HS-5 (cell line): ENCODE measurements around the gene TRABD2B.
"Not testable (repeated sequence)": the region's sequence is repeated elsewhere in the genome, so short reads cannot be mapped to it uniquely, and the experiment has no call there.

Experiments
- DNase-seq: peaks from one replicate; pipeline ENCODE4 v3.0.0-alpha.2; 2012; ENCODE audit warnings: low read depth

The TRABD2B gene

GRCh38 chr1:47965816-47966215, 31.4 kb downstream of the TRABD2B start:
- no peak for DNase-seq

- DNase-seq, result no peak
Observed at GRCh38 chr1:47964636-47965035, 32.5 kb downstream of the TRABD2B start.

DNA sequence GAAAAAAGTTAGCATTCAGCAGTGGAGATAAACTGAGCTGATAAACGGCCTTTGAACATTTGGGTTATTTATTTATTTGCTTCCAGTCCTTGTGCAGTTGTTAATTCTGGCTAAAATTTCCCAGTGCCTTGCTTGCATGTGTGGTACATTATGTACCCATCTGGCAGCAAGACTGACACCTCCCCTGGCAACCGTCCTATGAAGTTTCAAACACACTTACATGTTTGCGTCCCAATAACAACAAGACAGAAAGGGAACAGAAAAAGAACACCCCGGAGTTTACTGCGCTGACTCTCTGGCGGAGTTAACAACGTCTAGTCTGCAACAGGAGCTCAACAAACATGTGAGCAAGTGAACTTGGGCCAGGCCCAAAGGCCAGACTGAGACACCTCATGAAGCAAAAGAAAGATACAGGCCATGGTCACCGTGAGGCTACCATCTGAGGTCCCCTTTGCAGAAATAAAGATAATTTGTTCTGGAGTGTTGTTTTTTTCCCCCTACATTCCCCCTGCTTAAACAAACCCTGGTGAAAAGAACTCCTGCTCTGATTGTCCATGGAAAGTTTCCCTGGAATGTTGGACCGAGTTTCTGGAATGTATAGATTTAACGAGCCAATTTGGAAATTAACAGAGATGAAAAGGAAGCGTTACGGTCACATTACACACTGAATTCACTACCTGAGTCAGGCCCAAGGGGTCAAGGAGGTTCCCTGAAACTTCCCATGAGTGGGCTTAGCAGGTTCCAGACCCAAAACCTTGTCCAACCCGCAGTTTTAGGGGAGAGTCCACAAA, 33.4 kb downstream of the TRABD2B start:
- no peak for DNase-seq

DNA sequence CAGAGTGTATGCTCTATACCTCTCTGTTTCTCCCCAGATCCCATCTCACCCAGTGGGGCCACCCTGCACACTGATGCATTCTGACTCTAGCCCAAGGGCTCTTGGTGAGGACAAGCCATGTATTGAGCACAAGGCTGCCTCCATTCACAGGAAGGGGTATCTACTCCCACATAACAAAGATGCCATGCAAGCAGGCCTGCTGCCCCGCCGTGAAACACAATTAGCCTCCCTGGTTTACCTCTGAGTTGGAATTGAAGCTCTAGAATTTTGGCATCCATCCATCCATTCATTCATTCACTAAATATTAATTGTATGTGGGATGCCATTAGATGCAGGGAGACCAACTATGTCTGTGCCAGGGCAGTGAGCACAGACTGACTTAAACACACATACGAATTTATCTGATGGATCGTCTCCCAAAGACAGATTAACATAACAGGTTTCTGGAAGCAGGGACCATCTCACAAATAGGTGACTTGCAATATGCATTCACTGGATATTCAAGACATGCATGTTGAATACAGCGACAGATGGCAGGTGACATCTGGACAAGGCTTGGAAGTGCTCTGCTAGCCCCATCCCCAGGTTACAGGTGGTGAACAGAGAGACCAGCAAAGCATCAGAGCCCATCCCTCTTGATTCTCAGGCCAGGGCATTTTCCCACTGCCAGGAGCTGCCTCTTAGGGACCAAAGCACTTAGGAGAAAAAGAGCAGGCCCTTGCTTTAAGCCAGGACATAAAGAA, 34.3 kb downstream of the TRABD2B start:
- no peak for DNase-seq

DNA sequence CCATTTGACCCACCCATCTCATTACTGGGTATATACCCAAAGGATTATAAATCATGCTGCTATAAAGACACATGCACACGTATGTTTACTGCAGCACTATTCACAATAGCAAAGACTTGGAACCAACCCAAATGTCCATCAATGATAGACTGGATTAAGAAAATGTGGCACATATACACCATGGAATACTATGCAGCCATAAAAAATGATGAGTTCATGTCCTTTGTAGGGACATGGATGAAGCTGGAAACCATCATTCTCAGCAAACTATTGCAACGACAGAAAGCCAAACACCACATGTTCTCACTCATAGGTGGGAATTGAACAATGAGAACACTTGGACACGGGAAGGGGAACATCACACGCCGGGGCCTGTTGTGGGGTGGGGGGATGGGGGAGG, 35.4 kb downstream of the TRABD2B start:
- DNase-seq, result not testable (repeated sequence)

DNA sequence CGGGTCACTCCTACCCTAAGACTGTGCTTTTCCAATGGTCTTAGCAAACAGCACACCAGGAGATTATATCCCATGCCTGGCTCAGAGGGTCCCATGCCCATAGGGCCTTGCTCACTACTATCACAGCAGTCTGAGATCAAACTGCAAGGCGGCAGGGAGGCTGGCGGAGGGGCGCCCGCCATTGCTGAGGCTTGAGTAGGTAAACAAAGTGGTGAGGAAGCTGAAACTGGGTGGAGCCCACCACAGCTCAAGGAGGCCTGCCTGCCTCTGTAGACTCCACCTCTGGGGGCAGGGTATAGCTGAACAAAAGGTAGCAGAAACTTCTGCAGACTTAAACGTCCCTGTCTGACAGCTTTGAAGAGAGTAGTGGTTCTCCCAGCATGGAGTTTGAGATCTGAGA, 40.7 kb downstream of the TRABD2B start:
- not testable (repeated sequence) for DNase-seq

DNA sequence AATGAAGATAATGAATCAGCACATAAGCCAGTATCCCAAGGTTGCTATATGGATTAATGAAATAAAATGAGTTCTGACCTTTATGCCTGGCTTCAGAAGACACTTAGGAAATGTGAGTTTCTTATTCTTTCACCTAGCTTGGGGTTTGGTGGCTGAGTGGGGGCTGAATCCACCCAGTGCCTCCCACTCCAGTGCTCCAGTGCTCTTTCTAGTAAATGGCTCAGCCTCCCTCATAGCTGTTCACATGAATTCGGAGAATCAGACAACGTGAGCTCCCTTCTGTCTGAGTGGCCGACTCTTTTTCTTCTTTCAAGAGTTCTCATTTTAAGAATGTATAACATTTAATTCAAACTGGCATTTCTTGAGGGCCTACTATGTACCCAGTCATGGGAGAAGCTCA, 43.5 kb downstream of the TRABD2B start:
- no peak for DNase-seq

DNA sequence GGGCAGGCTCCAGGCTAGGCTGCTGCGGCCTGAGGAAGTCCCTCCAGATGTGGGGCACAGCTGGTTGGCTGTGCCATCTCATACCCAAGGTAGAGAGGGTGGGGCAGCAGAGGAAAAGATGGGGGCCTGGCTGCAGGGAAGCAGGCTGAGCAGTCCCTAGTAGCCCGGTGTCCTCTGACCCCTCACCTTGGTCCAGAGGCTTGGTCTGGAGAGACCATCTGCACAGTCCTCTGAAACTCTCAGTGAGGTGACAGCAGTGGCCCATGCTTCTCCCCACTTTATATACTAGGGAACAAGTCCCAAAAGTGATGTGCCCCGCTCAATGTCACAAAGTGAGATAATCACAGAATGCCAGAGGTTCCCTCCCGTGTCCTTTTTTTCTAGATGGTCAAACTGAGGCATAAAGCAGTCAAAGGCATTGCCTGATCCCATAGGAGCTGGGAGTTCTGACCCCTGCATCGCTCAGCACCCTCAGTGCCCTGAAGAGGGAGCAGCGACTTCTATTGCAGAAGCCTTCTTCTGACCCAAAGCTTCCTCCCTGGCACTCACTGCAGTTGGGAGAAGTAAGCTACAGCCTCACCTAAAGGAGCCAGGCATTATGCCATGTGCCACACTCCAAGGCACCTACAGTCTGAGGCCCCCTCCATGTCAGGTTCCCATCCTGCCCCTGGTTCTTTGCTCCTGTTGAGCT, 45.5 kb downstream of the TRABD2B start:
- no peak for DNase-seq

GRCh38 chr1:47951026-47951425, 46.2 kb downstream of the TRABD2B start:
- no peak for DNase-seq

GRCh38 chr1:47950471-47950870, 46.7 kb downstream of the TRABD2B start:
- no peak for DNase-seq

DNA sequence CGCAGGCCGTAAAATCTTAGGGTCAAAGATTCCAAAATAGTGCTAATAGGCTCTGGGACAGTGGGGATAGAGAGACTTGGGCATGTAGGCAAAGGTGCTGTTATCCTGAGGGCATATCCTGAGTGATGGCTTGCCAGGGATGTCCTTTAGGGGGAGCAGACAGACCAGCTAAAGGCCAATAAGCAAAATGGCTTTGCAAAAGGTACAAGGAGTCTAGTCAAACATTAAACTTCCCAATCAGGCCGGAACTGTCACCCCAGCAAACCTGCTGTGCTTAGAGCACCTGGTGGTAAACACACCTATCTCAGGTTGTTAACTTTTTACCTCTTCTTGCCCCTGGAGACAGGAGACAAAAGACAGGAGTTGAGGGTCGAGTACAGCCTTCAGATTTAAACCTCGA, 49.1 kb downstream of the TRABD2B start:
- DNase-seq, result no peak

DNA sequence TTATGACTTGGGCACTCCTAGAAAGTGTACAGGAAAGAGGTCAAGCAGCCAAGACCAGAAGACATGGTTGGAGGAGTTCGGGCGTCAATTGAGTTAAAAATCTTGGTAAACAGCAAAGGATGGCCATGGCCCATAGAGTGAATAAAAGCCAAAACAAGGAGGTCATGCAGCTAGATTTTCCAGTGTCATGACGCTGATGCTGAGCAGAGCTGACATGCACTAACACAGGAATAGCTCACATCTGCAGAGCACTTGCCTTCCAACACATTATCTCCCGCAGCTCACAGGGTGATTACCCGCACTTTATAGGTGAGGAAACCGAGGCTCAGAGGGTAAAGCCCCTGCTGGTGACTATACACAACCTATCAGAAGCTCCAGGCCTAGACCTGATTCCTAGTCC, 49.7 kb downstream of the TRABD2B start:
- no peak for DNase-seq

DNA sequence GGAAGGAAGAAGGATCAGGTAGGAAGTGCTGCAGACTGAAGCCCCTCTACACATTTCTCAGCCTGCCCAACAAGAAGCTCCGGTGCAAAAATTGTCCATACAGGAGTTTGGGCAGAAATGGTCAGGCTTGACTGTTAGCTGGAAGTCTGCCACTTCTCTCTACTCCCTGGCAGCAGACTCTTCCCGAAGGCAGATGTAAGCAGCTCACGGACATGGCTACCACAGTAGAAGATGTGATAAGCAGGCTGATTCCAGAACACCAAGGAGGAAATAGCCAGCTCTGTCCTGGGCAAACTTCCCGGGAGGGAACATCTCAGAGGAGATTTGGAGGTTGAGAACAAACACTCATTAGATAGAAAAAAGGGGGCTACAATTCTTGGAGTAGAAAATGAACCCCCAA, 52.6 kb downstream of the TRABD2B start:
- DNase-seq, result no peak

DNA sequence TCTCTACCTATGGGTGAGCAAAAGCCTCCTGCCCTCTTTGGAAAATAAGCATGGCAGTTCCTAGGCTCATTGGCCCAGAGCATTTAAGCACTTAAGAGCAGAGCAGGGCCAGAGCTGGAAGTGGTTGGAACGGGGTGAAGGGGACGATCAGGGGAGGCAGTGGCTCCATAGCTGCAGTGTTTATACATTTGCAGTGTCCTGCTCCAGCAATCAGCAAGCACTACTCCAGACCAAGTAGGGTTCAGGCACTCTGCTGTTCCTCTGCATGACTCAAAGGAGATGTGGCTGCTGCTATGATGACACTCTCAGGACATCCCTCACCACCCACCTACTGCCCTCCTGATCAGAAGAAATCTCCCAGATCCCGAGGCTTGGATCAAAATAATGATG, 55.0 kb downstream of the TRABD2B start:
- DNase-seq, result no peak

GRCh38 chr1:47941609-47942239, 55.5 kb downstream of the TRABD2B start:
- DNase-seq, result no peak

DNA sequence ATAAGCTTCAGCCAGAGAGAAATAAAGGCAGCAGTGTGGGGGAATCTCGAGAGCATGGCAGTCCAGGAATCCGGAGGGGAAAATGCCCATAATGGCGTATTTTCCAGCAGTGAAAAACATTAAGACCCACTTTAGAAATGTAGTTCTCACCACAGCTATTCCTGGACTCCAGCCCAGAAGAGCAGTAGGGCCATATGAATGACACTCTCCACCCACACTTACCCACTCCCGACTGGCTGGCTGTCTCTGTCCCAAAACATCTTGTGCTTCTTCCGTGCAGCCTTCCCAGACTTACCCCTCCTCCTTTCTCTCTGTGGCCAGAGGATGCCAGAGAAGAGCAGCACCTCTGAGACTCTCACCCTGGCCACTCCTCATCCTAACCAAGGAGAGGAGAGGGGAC, 56.4 kb downstream of the TRABD2B start:
- DNase-seq, result no peak

DNA sequence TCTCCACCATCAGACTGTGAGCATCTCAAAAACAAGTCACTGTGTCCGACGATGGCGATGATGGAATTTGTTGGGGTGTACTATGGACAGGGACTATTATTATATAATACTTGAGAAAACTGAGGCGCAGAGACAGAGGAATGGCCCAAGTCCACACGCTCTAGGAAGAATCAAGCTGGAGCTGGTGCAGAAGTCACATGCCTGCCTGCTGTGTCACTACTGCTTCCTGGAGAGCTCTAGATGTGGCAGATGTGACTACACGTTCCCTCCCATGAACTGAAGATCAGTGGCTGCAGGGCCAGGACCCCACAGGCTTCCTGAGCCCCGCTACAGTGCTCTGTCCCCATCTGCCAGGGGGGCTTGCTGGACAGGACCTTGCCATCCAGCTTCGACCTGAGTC, 56.9 kb downstream of the TRABD2B start:
- no peak for DNase-seq

DNA sequence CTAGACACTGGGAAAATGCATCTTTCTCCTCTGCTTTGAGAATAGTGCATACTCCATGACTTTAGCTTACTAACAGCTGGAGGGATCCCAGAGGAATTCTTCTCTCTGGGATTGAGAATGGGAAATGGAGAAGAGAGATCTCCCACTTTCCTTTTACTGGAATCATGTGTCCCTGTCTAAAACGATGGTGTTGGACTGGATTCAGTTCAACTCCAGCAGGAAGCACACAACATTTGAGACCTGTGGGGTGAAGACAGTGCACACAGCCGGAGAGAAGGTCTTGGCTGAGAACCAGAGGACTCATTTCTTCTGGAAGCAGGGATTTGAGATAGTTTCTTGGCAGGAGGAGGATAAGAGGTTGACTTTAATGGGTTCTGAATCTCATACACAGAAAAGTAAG, 58.7 kb downstream of the TRABD2B start:
- no peak for DNase-seq

DNA sequence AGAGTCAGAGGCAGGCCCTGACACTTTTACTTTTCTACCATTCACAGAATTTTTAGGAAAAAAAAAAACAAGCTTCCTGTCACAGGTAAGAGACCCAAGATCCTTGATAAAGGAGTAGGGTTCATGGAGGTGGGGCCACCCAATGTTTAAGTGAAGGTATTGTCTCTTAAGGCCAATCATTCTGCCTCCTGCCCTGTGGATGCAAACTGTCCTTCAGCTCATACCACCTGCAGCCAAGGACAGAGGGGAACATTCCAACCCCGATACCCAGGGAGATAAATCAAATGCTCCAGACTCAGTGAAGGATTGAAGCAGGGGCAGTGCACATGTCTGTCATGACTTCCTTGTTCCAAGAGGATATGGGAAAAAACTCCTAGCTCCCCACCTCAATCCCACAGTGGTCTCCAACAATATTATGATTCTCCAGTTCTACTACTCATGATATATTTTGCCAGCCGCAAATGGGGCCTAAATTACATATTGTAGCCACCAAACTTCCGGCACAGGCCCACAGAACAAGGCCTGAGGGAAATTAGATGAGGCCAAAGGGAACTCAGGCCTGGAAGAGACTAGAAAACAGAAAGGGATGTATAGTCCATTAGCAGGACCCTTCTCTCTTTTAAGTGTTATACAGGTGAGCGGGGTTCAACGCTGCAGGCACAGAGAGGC, 59.5 kb downstream of the TRABD2B start:
- no peak for DNase-seq

- DNase-seq, result no peak
Observed at GRCh38 chr1:47936916-47937551, 60.2 kb downstream of the TRABD2B start.

GRCh38 chr1:47935856-47936255, 61.3 kb downstream of the TRABD2B start:
- no peak for DNase-seq

- DNase-seq, result no peak
Observed at GRCh38 chr1:47935163-47935562, 62.0 kb downstream of the TRABD2B start.
